OCI-LY3 (cell line): ENCODE measurements around the gene ANKZF1.
"Not testable (repeated sequence)": the region's sequence is repeated elsewhere in the genome, so short reads cannot be mapped to it uniquely, and the experiment has no call there.

Source experiments
- H2AFZ ChIP-seq: fragments of 200-600, 300-600 bp; shearing (Covaris generic); 2 replicates; pipeline ENCODE4 v1.6.0; 2014; ENCODE audit warnings: antibody characterized with exemption, low read depth, low read length
- H3K27ac ChIP-seq: fragments of 200-600, 300-600 bp; sonication (generic); 2 replicates; pipeline ENCODE4 v1.5.1; 2014; ENCODE audit warnings: mild to moderate bottlenecking, low read length, moderate library complexity, mixed read lengths
- H3K27me3 ChIP-seq: fragments of 200-600, 300-600 bp; sonication (generic); 2 replicates; pipeline ENCODE4 v1.6.1; 2014; ENCODE audit warnings: low read depth, low read length, mixed read lengths
- H3K36me3 ChIP-seq: fragments of 200-600, 300-600 bp; sonication (generic); replicated peaks from 2 replicates; pipeline ENCODE3; 2014; ENCODE audit warnings: low read depth, low read length, mixed read lengths
- H3K4me1 ChIP-seq: fragments of 300-600, 200-600 bp; sonication (generic); 2 replicates; pipeline ENCODE4 v1.6.1; 2014; ENCODE audit warnings: low read length, mixed read lengths
- H3K4me2 ChIP-seq: fragments of 200-600, 300-600 bp; sonication (generic); 2 replicates; pipeline ENCODE4 v1.6.1; 2014; ENCODE audit warnings: low read length, mixed read lengths
- H3K4me3 ChIP-seq: fragments of 300-600, 200-600 bp; sonication (generic); 2 replicates; pipeline ENCODE4 v1.5.1; 2014; ENCODE audit warnings: antibody characterized with exemption, mild to moderate bottlenecking, low read length, moderate library complexity
- H3K79me2 ChIP-seq: fragments of 300-600, 200-600 bp; shearing (Covaris generic); 2 replicates; pipeline ENCODE4 v1.6.1; 2014; ENCODE audit warnings: mild to moderate bottlenecking, low read length, mixed read lengths
- H3K9ac ChIP-seq: fragments of 300-600, 200-600 bp; shearing (Covaris generic); 2 replicates; pipeline ENCODE4 v1.6.0; 2014; ENCODE audit warnings: mild to moderate bottlenecking, low read length, moderate library complexity
- H3K9me3 ChIP-seq: fragments of 200-600, 300-600 bp; shearing (Covaris generic); 2 replicates; pipeline ENCODE4 v1.6.1; 2014; ENCODE audit warnings: low read length, mixed read lengths; ENCODE audit not compliant: insufficient read depth
- H4K20me1 ChIP-seq: fragments of 200-600, 300-600 bp; sonication (generic); 2 replicates; pipeline ENCODE4 v1.6.1; 2016; ENCODE audit warnings: low read length, mixed read lengths; ENCODE audit not compliant: insufficient read depth
- CTCF ChIP-seq: fragments of 200-600, 300-600 bp; sonication (generic); IDR thresholded peaks from 2 replicates; pipeline ENCODE4 v1.5.1; 2014; ENCODE audit warnings: antibody characterized with exemption, low read length, low read depth
- EZH2phosphoT487 ChIP-seq: fragments of 200-600 bp; shearing (Covaris generic); IDR thresholded peaks from 2 replicates; pipeline ENCODE4 v1.6.1; 2018; ENCODE audit warnings: antibody characterized with exemption, mixed run types, low read depth

Gene ANKZF1

GRCh38 chr2:219252570-219252899 lies 22.9 kb downstream of the ANKZF1 start:
- Histone ChIP-seq H2AFZ (no peak overlapping the region; the same call in 1 of the 2 replicates), H3K27ac (peak overlapping the region; percentile 46), H3K79me2 (peaks cover 26% of the 10 kb centered on the region), H3K9me3 (no peaks in the 10 kb centered on the region), H3K4me3 (peak overlapping the region; percentile 96), H3K4me1 (peaks cover 39% of the 10 kb centered on the region), H3K27me3 (no peaks in the 10 kb centered on the region; the same call in 1 of the 2 replicates), H3K36me3 (peaks cover 18% of the 10 kb centered on the region), H3K4me2 (peak overlapping the region; percentile 77), H4K20me1 (no peaks in the 10 kb centered on the region), H3K9ac (peak overlapping the region; percentile 94)
- TF ChIP-seq EZH2phosphoT487 (no peak), CTCF (no peak)

- peak within 1 kb of the TSS; percentile 96 for H3K4me3 ChIP-seq
- H3K4me1 ChIP-seq: peaks cover 35% of the 10 kb centered on the region
- peaks cover 18% of the 10 kb centered on the region for H3K36me3 ChIP-seq
- peak within 1 kb of the TSS; percentile 77 for H3K4me2 ChIP-seq
- H4K20me1 ChIP-seq: no peaks in the 10 kb centered on the region
- H3K27ac ChIP-seq: peak within 1 kb of the TSS; percentile 46
- TF ChIP-seq EZH2phosphoT487: no peak
- no peak for TF ChIP-seq CTCF
- no peaks in the 10 kb centered on the region; the same call in 1 of the 2 replicates for H3K27me3 ChIP-seq
- H3K9ac ChIP-seq: peak within 1 kb of the TSS; percentile 94
- peaks cover 26% of the 10 kb centered on the region for H3K79me2 ChIP-seq
- peak within 1 kb of the TSS; percentile 70; the same call in 1 of the 2 replicates for H2AFZ ChIP-seq
- H3K9me3 ChIP-seq: no peaks in the 10 kb centered on the region
Observed at GRCh38 chr2:219252900-219253752, 23.5 kb downstream of the ANKZF1 start, which contains the start of gene TUBA4B. TSS of gene TUBA4B (plus strand) at chr2:219253243. CDS start at chr2:219253408, 165 bp downstream.

DNA sequence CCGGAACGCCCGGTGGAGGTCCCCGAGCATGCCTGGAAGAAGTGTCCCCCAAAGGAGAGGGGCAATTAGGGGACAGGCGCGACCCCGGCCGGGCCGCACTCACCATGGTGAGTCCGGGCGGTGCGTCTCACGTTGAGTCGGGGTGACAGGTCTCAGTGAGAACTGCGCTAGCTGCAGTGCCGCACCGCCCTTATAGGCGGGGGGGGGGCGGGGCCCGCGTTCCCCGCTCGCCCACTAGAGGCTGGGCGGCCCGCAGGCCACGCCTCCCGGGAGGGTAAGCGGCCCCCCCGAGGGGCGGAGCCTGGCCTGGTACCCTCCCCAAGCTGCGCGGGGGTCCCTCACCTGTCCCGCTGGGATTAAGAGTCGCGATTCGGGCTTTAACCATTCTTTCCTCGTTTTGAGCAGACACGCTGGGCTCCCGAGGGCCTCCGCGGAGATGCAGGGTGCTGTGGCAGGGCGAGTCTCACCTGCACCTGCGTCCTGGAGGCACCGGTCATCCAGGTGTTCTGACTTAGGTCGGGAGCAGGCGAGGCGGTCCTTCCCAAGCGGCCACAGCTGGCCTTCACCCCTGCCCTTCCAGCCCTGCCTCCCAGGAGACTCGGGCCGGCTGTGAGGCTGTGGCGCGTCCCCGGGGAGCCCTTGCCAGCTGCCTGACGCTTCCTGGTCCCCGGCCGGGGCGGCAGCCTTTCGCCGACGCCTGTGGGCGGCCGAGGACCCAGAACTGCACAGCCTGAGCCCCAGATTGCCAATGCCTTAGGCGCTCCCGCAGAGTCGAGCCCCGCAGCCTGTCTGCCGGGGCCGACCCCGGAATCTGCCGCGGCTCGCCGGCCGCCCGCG lies 24.4 kb downstream of the ANKZF1 start, which contains the start of gene TUBA4A:
TSS of gene TUBA4A (minus strand) at position 166 of the 837 bp plus-strand sequence. CDS start at position 106, 60 bp downstream.
- no peak for TF ChIP-seq EZH2phosphoT487

GRCh38 chr2:219254590-219255201 lies 25.1 kb downstream of the ANKZF1 start:
- Histone ChIP-seq H3K4me3 (peak overlapping the region; percentile 96), H3K36me3 (peaks cover 16% of the 10 kb centered on the region), H2AFZ (peak overlapping the region; percentile 70; the same call in 1 of the 2 replicates), H3K27me3 (no peaks in the 10 kb centered on the region; the same call in 1 of the 2 replicates), H3K9ac (peak overlapping the region; percentile 52), H3K9me3 (no peaks in the 10 kb centered on the region), H4K20me1 (no peaks in the 10 kb centered on the region), H3K4me1 (peaks cover 21% of the 10 kb centered on the region), H3K27ac (no peak overlapping the region), H3K4me2 (peak overlapping the region; percentile 77), H3K79me2 (peaks cover 26% of the 10 kb centered on the region)
- TF ChIP-seq EZH2phosphoT487 (no peak), CTCF (no peak)

More for the DNA sequence above, 24.4 kb downstream of the ANKZF1 start, which contains the start of gene TUBA4A:
- Histone ChIP-seq H3K4me3 (peak within 1 kb of the TSS; percentile 96), H3K79me2 (peaks cover 26% of the 10 kb centered on the region), H3K27ac (peak within 1 kb of the TSS; percentile 46), H3K4me1 (peaks cover 28% of the 10 kb centered on the region), H3K27me3 (no peaks in the 10 kb centered on the region; the same call in 1 of the 2 replicates), H3K4me2 (peak within 1 kb of the TSS; percentile 77), H3K9ac (peak within 1 kb of the TSS; percentile 94), H3K9me3 (no peaks in the 10 kb centered on the region), H2AFZ (peak within 1 kb of the TSS; percentile 70; the same call in 1 of the 2 replicates), H3K36me3 (peaks cover 16% of the 10 kb centered on the region), H4K20me1 (no peaks in the 10 kb centered on the region)

DNA sequence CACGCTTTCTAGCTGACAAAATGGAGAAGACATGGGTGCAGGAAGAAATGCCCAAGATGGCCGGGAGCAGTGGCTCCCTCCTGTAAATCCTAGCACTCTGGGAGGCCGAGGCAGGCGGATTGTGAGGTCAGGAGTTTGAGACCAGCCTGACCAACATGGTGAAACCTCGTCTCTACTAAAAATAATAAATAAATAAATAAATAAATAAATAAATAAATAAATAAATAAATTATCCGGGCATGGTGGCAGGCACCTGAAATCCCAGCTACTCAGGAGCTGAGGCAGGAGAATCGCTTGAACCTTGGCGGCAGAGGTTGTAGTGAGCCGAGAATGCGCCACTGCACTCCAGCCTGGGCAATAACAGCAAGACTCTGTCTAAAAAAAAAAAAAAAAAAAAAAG lies 29.3 kb downstream of the ANKZF1 start:
- not testable (repeated sequence) for H3K4me1 ChIP-seq

More for the DNA sequence above, 29.3 kb downstream of the ANKZF1 start:
- H2AFZ ChIP-seq, H3K9me3 ChIP-seq, H3K79me2 ChIP-seq, H3K27me3 ChIP-seq, H3K4me2 ChIP-seq, H3K9ac ChIP-seq, H4K20me1 ChIP-seq, H3K27ac ChIP-seq, H3K36me3 ChIP-seq, H3K4me3 ChIP-seq: not testable (repeated sequence)
